ENCODE data around the gene TPRN. TPM values are rescaled to one million over a fixed set of nuclear protein-coding genes. Genes with fewer than 3 reads are reported as not detected.

TPRN gene
- total RNA-seq, 1 experiment from 2014 or later = 5.7 TPM

GRCh38 chr9:137233143-137233980 is 32.8 kb upstream of the TPRN start:
- H3K9me2 ChIP-seq (replicated peaks; ENCODE audit: insufficient read depth, low read length) = no peaks in the 10 kb centered on the region
- no peaks in the 10 kb centered on the region for H3K36me3 ChIP-seq (ENCODE audit: insufficient read depth, low read length)
- H3K4me2 ChIP-seq (ENCODE audit: low read depth, low read length, poor library complexity, severe bottlenecking) = no peak overlapping the region
- peaks cover 30% of the 10 kb centered on the region; the same call in 1 of the 2 replicates for H4K20me1 ChIP-seq (ENCODE audit: insufficient read depth, low read depth, low read length)
- no peaks in the 10 kb centered on the region for H3K27me3 ChIP-seq (ENCODE audit: low read length)
- H3K9me3 ChIP-seq (ENCODE audit: low read length) = no peaks in the 10 kb centered on the region
- peaks cover 43% of the 10 kb centered on the region for H3K4me1 ChIP-seq (ENCODE audit: low read length)
- H3K4me3 ChIP-seq (ENCODE audit: low read length) = no peak overlapping the region
- no peak overlapping the region for H3K27ac ChIP-seq (ENCODE audit: low read length)
- H3K9ac ChIP-seq (ENCODE audit: low read length) = no peak overlapping the region
- no peak for DNase-seq
- no peaks in the 10 kb centered on the region for H3K79me2 ChIP-seq (ENCODE audit: low read length)
- H2AFZ ChIP-seq (ENCODE audit: low read length) = no peak overlapping the region

- H3K4me3 ChIP-seq (ENCODE audit: low read length) = no peak overlapping the region
- H3K9me2 ChIP-seq (replicated peaks; ENCODE audit: insufficient read depth, low read length) = no peaks in the 10 kb centered on the region
- no peaks in the 10 kb centered on the region for H3K9me3 ChIP-seq (ENCODE audit: low read length)
- H3K36me3 ChIP-seq (ENCODE audit: insufficient read depth, low read length) = no peaks in the 10 kb centered on the region
- H3K27ac ChIP-seq (ENCODE audit: low read length) = no peak overlapping the region
- no peaks in the 10 kb centered on the region for H3K27me3 ChIP-seq (ENCODE audit: low read length)
- H3K4me1 ChIP-seq (ENCODE audit: low read length) = peaks cover 35% of the 10 kb centered on the region
- no peak overlapping the region for H3K4me2 ChIP-seq (ENCODE audit: low read depth, low read length, poor library complexity, severe bottlenecking)
- no peak overlapping the region for H2AFZ ChIP-seq (ENCODE audit: low read length)
- no peaks in the 10 kb centered on the region for H3K79me2 ChIP-seq (ENCODE audit: low read length)
- no peak overlapping the region for H3K9ac ChIP-seq (ENCODE audit: low read length)
- H4K20me1 ChIP-seq (ENCODE audit: insufficient read depth, low read depth, low read length) = peaks cover 22% of the 10 kb centered on the region; the same call in 1 of the 2 replicates
- no peak for DNase-seq
Measured at GRCh38 chr9:137232510-137232909, 32.0 kb upstream of the TPRN start.

- Histone ChIP-seq H3K36me3 (ENCODE audit: insufficient read depth, low read length) (no peaks in the 10 kb centered on the region), H3K9me2 (replicated peaks; ENCODE audit: insufficient read depth, low read length) (no peaks in the 10 kb centered on the region), H3K27me3 (ENCODE audit: low read length) (no peaks in the 10 kb centered on the region), H3K4me3 (ENCODE audit: low read length) (no peak overlapping the region), H3K4me2 (ENCODE audit: low read depth, low read length, poor library complexity, severe bottlenecking) (no peak overlapping the region), H3K4me1 (ENCODE audit: low read length) (peaks cover 31% of the 10 kb centered on the region), H3K27ac (ENCODE audit: low read length) (no peak overlapping the region), H3K79me2 (ENCODE audit: low read length) (no peaks in the 10 kb centered on the region), H2AFZ (ENCODE audit: low read length) (no peak overlapping the region), H3K9me3 (ENCODE audit: low read length) (no peaks in the 10 kb centered on the region), H4K20me1 (ENCODE audit: insufficient read depth, low read depth, low read length) (peaks cover 20% of the 10 kb centered on the region; the same call in 1 of the 2 replicates), H3K9ac (ENCODE audit: low read length) (no peak overlapping the region)
- no peak for DNase-seq
Measured at GRCh38 chr9:137232101-137232500, 31.6 kb upstream of the TPRN start.

DNA sequence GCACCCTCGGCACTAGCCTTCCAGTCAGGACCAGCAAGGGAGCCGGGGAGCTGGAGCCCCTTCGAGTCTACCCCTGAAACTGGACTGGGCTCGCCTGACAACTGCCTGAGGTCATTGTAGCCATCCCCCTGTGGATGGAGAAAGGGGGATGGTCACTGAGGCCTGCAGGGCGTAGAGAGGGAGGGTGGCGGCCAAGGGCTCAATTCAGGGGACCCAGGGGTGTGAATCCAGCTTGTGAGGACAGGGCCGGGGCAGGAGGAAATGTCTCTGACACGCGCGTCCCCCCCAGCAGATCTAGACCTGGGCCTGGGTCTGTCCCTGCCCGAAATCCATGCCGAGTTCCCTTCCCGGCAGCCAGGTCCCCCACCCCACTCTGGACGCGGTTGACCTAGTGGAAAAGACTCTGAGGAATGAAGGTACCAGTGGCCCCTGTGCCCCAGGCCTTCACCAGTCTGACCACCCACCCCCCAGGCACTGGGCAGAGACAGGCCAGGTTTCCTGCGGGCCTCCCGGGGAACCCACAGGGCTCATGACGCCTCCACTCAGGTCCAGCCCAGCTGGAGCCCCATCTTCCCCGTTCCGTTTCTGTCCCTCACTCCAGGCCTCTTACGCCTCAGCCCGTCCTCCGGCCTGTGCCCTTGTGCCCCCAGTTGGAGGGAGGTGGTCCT is 31.0 kb upstream of the TPRN start:
- Histone ChIP-seq H3K4me1 (ENCODE audit: low read length) (peaks cover 25% of the 10 kb centered on the region), H3K27me3 (ENCODE audit: low read length) (no peaks in the 10 kb centered on the region)

DNA sequence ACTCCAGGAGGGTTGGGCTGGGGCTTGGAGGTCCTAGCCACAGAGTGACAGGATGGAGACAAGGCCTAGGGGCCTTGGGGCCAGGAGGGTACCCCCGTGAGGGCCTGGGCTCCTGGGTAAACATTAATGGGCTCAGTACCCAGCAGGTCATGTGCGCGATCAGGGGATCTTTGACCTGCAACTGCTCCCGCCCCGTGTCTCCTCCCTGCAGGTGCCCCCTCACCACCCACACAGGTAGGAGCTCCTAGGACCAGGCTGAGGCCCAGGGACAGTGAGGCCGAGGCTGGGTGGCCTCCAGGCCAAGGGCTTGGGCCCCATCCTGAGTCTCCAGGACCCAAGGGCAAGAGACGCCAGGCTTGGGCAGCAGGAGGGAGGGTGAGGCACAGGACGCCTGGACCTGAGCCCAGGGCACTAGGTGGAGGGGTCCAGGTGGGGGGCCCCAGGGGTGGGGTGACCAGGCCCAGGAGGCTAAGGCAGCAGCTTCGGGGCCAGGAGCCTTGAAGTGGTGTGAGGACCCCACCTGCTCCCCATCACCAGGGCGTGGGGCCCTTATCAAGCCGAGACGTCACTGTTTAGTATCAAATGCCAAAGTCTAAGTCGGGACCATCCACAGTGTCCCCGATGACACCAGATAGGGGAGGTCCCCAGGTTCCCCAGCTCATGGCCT is 30.3 kb upstream of the TPRN start, which contains the start of gene SLC34A3:
Gene SLC34A3, plus strand, starts transcription at position 197 of the 667 bp plus-strand sequence. CDS start 802 bp downstream, outside the sequence.
- Histone ChIP-seq H3K9me2 (replicated peaks; ENCODE audit: insufficient read depth, low read length) (no peaks in the 10 kb centered on the region), H3K36me3 (ENCODE audit: insufficient read depth, low read length) (no peaks in the 10 kb centered on the region), H3K27me3 (ENCODE audit: low read length) (no peaks in the 10 kb centered on the region), H3K9ac (ENCODE audit: low read length) (no peak within 1 kb of the TSS), H4K20me1 (ENCODE audit: insufficient read depth, low read depth, low read length) (peaks cover 18% of the 10 kb centered on the region; the same call in 1 of the 2 replicates), H3K27ac (ENCODE audit: low read length) (no peak within 1 kb of the TSS), H3K4me2 (ENCODE audit: low read depth, low read length, poor library complexity, severe bottlenecking) (no peak within 1 kb of the TSS), H3K79me2 (ENCODE audit: low read length) (no peaks in the 10 kb centered on the region), H3K4me1 (ENCODE audit: low read length) (peaks cover 19% of the 10 kb centered on the region), H3K9me3 (ENCODE audit: low read length) (no peaks in the 10 kb centered on the region), H3K4me3 (ENCODE audit: low read length) (no peak within 1 kb of the TSS), H2AFZ (ENCODE audit: low read length) (no peak within 1 kb of the TSS)
- no peak for DNase-seq

More for the DNA sequence above, 31.0 kb upstream of the TPRN start:
- Histone ChIP-seq H3K27ac (ENCODE audit: low read length) (no peak overlapping the region), H2AFZ (ENCODE audit: low read length) (no peak overlapping the region), H3K9me2 (replicated peaks; ENCODE audit: insufficient read depth, low read length) (no peaks in the 10 kb centered on the region), H4K20me1 (ENCODE audit: insufficient read depth, low read depth, low read length) (peaks cover 20% of the 10 kb centered on the region; the same call in 1 of the 2 replicates), H3K4me3 (ENCODE audit: low read length) (no peak overlapping the region), H3K79me2 (ENCODE audit: low read length) (no peaks in the 10 kb centered on the region), H3K9me3 (ENCODE audit: low read length) (no peaks in the 10 kb centered on the region), H3K36me3 (ENCODE audit: insufficient read depth, low read length) (no peaks in the 10 kb centered on the region), H3K4me2 (ENCODE audit: low read depth, low read length, poor library complexity, severe bottlenecking) (no peak overlapping the region), H3K9ac (ENCODE audit: low read length) (no peak overlapping the region)
- no peak for DNase-seq

DNA sequence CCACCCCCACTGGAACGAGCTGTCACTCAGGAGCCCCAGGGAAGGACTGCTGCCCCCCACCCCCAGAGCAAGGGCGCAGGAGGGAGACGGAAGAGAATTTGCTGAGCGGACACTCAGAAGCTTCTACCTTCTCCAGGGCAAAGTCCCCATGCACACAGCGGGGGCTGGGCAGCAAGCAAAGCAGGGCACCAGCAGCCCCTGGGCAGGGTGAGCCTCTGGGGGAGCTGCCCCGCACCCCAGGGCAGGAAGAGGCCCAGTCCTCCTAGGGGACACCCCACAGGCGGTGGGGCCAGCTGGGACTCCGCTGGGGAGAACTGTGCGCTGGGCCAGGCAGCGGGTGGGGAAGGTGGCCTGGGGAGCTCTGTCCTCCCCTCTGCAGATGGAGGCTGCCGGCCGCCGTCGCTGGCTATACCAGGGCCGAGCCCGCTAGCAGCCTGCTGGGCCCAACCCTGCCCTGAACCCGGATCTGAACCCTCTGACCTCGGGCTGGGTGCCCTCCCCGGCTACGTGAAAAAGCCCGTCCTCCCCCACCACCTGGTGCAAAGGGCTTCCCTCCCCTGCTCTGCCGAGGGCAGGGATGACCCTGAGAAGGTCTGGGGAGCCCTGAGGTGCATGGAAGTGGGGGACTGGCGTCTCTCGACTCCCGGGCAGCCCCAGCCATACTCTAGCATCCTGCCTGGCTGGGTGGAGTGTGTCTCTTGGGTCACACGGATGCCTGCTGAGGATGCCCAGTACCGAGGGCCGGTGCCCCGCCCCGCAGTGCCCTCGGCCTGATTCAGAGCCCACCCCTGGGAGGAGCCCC is 29.6 kb upstream of the TPRN start:
- Histone ChIP-seq H3K79me2 (ENCODE audit: low read length) (no peaks in the 10 kb centered on the region), H3K27me3 (ENCODE audit: low read length) (no peaks in the 10 kb centered on the region), H3K36me3 (ENCODE audit: insufficient read depth, low read length) (no peaks in the 10 kb centered on the region), H3K9ac (ENCODE audit: low read length) (no peak overlapping the region), H3K4me1 (ENCODE audit: low read length) (peaks cover 13% of the 10 kb centered on the region), H3K27ac (ENCODE audit: low read length) (no peak overlapping the region), H3K9me2 (replicated peaks; ENCODE audit: insufficient read depth, low read length) (no peaks in the 10 kb centered on the region), H3K9me3 (ENCODE audit: low read length) (no peaks in the 10 kb centered on the region), H3K4me2 (ENCODE audit: low read depth, low read length, poor library complexity, severe bottlenecking) (no peak overlapping the region), H4K20me1 (ENCODE audit: insufficient read depth, low read depth, low read length) (peaks cover 10% of the 10 kb centered on the region; the same call in 1 of the 2 replicates), H2AFZ (ENCODE audit: low read length) (no peak overlapping the region), H3K4me3 (ENCODE audit: low read length) (no peak overlapping the region)
- no peak for DNase-seq

- Histone ChIP-seq H2AFZ (ENCODE audit: low read length) (no peak overlapping the region), H3K9me3 (ENCODE audit: low read length) (no peaks in the 10 kb centered on the region), H3K27ac (ENCODE audit: low read length) (no peak overlapping the region), H3K9me2 (replicated peaks; ENCODE audit: insufficient read depth, low read length) (no peaks in the 10 kb centered on the region), H3K4me1 (ENCODE audit: low read length) (peaks cover 10% of the 10 kb centered on the region), H4K20me1 (ENCODE audit: insufficient read depth, low read depth, low read length) (peaks cover 2% of the 10 kb centered on the region; the same call in 1 of the 2 replicates), H3K4me3 (ENCODE audit: low read length) (no peak overlapping the region), H3K79me2 (ENCODE audit: low read length) (no peaks in the 10 kb centered on the region), H3K36me3 (ENCODE audit: insufficient read depth, low read length) (no peaks in the 10 kb centered on the region), H3K9ac (ENCODE audit: low read length) (no peak overlapping the region), H3K4me2 (ENCODE audit: low read depth, low read length, poor library complexity, severe bottlenecking) (no peak overlapping the region), H3K27me3 (ENCODE audit: low read length) (no peaks in the 10 kb centered on the region)
- no peak for DNase-seq
Measured at GRCh38 chr9:137228968-137229896, 28.7 kb upstream of the TPRN start.
